Daoy (cell line): ENCODE measurements around the gene PACRGL. TPM values are rescaled to one million over a fixed set of nuclear protein-coding genes. Genes with fewer than 3 reads are reported as not detected.
A peak's percentile ranks its signal among the peaks of the same experiment; 100 is the strongest.
"Not testable (repeated sequence)": the region's sequence is repeated elsewhere in the genome, so short reads cannot be mapped to it uniquely, and the experiment has no call there.

Experiments used
- DNase-seq: peaks from one replicate; pipeline ENCODE4 v3.0.0-alpha.2; 2015; ENCODE audit warnings: low read depth
- total RNA-seq: library from RNA; depleted of rRNA; stranded (reverse); fragments of >200 nt; shearing (Covaris generic); gene quantifications from 2 replicates; pipeline ENCODE4 v1.2.3, GENCODE V29; 2014

PACRGL gene
- total RNA-seq, 1 experiment from 2014 or later, result 27.0 TPM

DNA sequence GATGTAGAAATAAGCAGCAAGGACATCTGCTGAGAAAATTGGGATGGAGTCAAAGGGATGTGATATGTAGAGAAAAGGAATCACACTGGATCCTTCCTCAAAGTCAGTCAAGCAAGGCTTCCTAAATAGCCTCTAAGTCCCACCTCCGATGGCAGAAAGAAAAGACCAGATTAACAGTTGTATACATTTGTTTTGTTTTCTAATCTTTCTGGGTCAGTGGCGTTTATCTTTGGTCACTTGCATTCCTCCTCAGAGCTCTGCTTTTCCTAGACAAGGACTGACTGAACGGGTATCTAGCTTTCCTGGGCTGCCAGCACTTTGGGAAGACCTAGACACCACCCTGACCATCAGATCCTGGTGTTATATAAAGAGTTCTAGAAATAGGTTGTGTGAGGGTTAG, 23.2 kb downstream of the PACRGL start:
- no peak for DNase-seq

GRCh38 chr4:20724915-20725314, 24.7 kb downstream of the PACRGL start:
- no peak for DNase-seq

DNA sequence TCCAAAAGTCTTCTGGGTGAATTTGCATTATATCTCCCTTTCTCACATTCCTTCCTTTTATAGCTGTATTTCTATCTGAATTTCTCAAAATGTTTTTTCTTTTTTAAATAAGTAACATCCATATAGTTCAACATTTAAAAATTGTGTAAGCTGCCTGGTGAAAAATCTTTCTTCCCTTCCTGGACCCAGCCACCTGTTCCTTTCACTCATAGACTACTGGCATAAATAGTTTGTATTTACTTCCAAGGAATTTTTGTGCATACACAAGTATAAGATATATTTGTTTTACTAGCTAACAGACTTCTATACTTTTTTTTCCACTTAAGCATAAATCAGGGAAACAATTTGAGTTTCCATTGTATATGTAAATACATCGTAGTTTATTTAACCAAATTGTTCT, 35.7 kb downstream of the PACRGL start:
- DNase-seq, result no peak

DNA sequence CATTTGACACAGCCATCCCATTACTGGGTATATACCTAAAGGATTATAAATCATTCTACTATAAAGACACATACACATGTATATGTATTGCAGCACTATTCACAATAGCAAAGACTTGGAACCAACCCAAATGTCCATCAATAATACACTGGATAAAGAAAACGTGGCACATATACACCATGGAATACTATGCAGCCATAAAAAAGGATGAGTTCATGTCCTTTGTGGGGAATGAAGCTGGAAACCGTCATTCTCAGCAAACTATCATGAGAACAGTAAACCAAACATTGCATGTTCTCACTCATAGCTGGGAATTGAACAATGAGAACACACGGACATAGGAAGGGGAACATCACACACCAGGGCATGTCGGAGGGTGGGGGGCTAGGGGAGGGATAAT, 45.7 kb downstream of the PACRGL start:
- DNase-seq, result not testable (repeated sequence)

DNA sequence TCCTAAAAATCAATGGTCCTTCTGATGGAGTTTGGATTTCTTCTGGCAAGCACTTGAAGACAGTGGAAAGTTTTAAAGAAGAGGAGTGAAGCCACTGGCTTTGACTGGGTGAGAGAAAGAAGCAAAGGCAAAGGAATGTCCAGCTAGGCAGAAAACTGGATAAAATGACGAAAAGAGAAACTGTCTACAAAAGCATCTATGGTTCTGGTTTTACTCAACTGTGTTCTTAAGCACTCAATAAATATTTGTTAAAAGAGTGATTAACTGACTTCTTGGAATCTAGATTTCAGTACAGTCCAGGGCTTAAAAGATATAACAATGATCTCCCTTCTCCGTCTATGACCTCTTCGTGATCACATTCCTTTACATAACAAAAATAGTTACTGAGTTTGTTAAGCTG, 52.4 kb downstream of the PACRGL start:
- no peak for DNase-seq

- no peak for DNase-seq
Measured at GRCh38 chr4:20754036-20754435, 53.8 kb downstream of the PACRGL start.

GRCh38 chr4:20760053-20760452, 59.8 kb downstream of the PACRGL start:
- DNase-seq, result peak; percentile 5

DNA sequence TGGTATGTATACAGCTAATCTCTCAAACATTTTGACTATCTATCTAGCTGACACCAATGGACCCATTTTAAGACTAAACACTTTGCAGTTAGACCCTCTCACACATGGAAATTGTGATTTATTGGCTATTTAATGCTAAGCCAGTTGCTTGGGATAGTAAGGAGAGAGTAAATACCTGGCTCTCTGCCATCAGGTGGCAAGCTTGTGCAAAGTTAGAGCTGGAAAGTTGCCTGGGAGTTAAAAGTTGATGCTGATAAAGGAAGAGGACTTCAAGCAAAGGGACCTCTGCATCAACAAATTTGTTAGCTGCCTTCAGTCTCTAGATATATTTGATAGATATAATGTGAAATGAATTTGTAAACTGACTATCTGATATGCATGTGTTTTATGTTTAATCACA, 61.1 kb downstream of the PACRGL start:
- no peak for DNase-seq

DNA sequence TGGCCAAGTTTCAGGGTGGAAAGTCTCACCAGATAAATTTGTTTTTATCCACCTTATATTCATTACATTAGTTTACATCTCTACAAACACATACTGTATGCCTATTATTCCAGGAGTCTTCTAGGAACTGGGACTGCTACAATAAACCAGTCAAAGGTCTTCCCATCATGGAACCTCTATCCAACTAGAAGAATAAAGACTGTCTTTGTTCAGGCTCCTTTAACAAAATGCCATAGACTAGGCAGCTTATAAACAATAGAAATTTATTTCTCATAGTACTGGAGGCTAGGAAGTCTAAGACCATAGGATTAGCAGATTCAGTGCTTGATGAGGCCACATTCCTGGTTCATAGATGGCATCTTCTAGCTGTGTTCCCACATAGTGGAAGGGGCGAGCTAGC, 61.6 kb downstream of the PACRGL start:
- no peak for DNase-seq

GRCh38 chr4:20764366-20764992, 64.2 kb downstream of the PACRGL start:
- peak; percentile 32 for DNase-seq

- peak; percentile 34 for DNase-seq
Measured at GRCh38 chr4:20773144-20773997, 73.1 kb downstream of the PACRGL start.

DNA sequence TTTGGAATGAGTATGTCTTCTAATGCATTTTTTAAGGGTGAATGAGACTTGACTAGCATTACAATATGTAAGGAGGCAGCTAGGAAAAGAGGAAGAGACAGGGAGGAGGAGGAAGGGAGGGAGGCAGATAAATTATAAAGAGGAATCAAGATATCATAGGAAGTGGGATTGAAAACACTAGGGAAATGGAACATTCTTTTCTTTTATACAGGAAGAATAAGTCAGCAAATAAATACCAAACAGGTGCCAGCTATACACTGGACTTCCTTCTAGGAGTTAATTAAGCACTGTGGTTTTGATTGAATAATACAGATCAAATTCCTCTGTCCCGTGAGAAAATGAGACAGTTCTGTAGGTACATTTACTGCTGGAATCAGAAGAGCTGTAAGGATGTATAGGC, 78.6 kb downstream of the PACRGL start:
- no peak for DNase-seq

DNA sequence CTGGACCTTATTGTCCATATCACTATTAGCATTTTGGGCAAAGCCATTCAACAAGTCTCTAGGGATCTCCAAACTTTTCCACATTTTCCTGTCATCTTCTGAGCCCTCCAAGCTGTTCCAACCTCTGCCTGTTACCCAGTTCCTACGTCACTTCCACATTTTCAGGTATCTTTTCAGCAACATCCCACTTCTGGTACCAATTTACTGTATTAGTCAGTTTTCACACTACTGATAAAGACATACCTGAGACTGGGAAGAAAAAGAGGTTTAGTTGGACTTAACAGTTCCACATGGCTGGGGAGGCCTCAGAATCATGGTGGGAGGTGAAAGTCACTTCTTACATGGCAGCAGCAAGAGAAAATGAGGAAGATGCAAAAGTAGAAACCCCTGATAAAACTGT, 82.9 kb downstream of the PACRGL start:
- DNase-seq, result not testable (repeated sequence)

- DNase-seq, result no peak
Measured at GRCh38 chr4:20787940-20788665, 87.8 kb downstream of the PACRGL start.
